GM19023 (cell line): ENCODE results near the gene COQ2.
"Not testable (repeated sequence)": the region's sequence is repeated elsewhere in the genome, so short reads cannot be mapped to it uniquely, and the experiment has no call there.

Experiments
- ATAC-seq: cut with Tn5 transposase; IDR thresholded peaks from one replicate; pipeline ENCODE4 v1.9.1; 2021; ENCODE audit warnings: mild to moderate bottlenecking, moderate library complexity; ENCODE audit not compliant: unreplicated experiment

COQ2 gene

DNA sequence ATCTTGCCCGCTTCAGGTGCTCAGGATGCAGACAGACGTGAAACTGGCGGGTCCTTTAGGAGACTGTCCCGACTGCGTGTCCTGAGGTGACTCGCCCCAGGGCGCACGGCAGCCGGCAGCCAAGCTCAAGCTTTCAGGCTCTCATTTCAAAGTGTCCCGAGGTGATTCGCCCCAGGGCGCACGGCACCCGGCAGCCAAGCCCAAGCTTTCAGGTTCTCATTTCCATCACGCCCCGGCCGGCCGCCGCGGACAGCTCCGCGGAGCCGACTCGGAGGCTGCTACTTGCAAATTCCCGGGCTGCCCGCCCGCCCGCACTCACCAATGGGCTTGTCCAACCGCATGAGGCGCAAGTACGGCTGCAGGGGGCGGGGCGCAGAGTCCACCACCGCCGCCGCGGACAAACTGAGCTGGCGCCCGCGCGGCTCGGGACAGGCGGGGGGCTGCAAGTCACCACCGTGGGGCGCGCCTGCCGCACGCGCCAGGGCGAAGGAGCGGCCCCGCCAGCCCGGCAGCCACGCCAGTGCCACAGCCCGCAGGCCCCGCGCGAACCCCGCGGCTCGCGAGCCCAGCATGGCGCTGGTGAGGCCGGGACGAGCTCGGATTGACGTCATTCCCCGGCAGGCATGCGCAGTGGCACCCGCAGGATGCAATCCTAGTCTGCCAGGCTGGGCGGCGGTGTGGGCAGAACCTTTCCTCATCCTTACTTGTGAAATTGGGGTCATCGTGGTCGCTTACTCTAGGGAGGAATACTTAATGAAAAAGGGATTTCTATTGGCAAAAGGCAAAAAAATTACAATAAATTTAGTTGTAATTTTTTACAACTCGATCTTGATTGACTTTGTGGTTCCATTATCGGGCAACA lies at the start of gene COQ2:
Gene COQ2 (minus strand): TSS at position 606 of the 862 bp plus-strand sequence. CDS start 34 bp downstream, at position 572.
- peak; percentile 94 for ATAC-seq

DNA sequence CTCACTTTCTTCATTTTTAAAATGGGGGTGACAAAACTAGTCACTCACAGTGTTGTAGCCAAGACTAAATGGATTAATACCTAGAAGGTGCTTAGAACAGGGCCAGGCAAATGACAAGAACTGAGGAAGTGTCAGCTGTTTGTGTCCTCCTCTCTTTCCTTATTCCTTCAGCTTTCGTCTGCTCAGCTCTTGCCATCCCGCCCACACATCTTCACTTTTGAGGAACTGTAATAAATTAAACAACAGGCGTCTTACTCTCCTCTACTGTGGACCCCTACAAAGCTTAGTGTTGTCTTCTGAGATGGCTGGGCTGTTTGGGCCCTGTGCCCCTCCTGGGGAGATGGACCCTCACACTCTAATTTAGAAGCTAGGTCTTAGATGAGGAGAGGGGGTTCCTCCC lies 47.4 kb upstream of the COQ2 start:
- no peak for ATAC-seq

DNA sequence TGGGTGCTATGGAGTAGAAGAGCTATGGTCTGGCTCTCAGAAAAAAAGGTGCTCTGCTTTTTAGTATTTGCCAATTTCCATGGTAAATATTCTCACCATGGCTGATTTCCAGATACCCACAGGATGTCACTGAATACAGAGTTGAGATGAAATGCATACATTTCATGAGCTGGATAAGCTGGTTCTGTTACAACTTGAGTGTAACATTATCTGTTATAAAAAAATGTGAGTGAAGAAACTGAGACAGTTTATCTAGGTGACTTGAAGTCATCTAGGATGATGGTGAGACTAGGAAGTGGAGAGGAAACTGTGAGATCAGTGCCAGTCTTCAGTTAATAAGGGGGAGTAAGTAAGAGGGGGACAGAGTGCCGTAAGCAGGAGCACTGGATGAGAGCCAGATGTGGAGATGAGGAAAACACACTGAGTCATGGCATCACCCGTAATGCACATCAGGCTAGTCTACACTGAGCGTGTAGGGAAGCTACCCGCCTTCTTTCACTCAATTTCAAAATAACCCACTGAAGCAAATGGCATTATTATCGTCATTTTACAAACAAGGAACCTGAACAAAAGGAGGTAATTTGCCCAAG lies 45.0 kb upstream of the COQ2 start:
- no peak for ATAC-seq

DNA sequence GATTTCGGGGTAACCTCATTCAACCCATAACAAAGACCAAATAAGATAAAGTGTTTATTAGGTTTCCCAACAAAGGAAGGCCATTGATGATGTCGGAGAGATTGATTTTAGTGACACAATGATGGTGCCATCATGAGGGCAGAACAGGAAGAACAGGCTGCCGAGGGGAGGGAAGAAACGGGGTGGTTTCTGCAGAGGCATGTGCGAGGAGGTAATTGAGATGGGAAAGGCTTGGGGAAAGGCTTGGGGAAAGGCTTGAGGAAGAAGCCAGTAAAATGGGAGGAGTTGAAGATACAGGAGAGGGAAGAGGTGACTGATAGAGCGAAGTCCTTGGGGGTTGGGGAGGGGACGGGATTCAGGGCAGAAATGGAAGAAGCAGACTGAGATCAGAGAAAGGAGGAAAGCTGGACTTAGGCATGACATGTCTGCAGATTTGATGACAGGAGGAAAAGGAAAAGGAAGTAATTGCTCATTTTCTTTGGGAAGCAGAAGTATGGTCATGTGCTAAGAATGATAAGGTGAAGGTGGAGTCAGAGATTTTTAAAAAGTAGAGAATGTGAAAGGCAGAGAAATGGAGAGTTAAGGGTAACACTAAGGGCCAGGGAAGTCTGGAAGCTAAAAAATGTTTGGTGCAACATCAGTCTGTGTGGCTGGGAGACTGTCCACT lies 44.1 kb upstream of the COQ2 start:
- no peak for ATAC-seq

GRCh38 chr4:83326546-83326945 lies 41.9 kb upstream of the COQ2 start:
- no peak for ATAC-seq

DNA sequence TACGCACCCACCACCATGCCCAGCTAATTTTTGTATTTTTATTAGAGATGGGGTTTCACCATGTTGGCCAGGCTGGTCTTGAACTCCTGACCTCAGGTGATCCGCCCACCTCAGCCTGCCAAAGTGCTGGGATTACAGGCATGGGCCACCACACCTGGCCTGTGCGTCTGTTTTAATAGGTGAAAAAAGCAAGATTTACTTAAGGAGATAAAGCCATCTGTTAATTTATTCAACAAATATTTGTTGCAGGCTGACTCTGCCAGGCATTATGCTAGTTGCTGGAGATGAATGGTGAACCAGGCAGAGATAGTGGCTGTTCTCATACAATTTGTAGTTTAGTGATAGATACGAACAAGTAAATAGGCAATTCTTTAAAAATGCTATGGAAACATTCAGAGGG lies 40.7 kb upstream of the COQ2 start:
- not testable (repeated sequence) for ATAC-seq

DNA sequence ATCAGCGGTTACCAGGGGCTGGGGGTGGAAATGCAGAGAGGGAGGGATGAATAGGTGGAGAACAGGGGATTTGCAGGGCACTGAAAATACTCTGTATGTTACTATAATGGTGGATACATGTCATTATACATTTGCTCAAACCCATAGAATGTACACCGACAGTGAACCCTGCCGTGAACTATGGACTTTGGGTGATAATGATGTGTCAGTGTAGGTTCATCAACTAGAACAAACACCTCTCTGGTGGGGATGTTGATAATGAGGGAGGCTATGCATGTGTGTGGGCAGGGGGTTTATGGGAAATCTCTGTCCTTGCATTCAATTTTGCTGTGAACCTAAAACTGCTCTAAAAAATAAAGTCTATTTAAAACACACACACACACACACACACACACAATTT lies 38.5 kb upstream of the COQ2 start:
- no peak for ATAC-seq

- no peak for ATAC-seq
Measured at GRCh38 chr4:83320548-83320947, 36.0 kb upstream of the COQ2 start.

- no peak for ATAC-seq
Measured at GRCh38 chr4:83318666-83319065, 34.1 kb upstream of the COQ2 start.

DNA sequence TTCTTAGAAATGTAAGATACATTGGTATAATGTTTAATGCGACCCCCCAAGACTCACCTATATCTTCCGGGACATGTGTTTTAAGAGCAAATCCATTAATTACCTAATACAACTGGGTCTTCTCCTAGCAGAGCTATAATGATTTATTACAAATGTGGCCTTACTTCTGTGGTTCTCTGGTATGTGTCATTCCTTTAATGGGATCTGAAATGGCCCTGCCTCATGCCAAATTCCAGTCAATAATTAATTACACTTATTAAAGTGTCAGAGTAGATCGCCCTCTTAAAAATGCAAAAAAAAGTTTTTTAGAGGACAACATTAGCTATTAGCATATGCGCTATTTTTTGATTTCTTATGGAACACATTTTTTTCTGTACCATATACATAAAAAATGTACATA lies 33.1 kb upstream of the COQ2 start:
- no peak for ATAC-seq

- no peak for ATAC-seq
Measured at GRCh38 chr4:83316459-83317165, 32.0 kb upstream of the COQ2 start.

DNA sequence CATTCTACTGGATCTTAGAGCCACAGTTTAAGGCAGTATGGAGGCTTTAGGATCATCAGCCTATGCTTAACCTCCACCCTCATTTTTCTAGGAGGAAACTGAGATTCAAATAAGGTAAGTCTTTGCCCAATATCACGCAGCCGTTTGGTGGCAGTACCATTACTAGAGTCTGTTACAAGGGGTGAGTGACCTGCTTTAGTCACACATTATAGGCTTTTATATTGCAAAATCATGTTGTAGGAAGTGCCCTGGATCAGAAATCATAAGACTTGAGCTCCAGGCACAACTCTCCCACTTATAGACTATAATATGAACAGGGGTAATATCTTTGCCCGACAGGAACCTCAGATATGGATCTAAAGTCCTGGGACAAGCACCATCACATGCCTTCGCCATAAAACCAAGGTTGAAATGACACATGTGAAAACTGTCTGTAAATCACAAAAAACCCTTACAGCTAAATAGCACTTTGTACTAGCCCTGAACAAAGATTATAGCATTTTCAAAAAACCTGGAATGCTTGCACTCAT lies 30.8 kb upstream of the COQ2 start:
- no peak for ATAC-seq

- no peak for ATAC-seq
Measured at GRCh38 chr4:83308672-83309071, 24.1 kb upstream of the COQ2 start.

GRCh38 chr4:83307920-83308319 lies 23.3 kb upstream of the COQ2 start:
- ATAC-seq: no peak

DNA sequence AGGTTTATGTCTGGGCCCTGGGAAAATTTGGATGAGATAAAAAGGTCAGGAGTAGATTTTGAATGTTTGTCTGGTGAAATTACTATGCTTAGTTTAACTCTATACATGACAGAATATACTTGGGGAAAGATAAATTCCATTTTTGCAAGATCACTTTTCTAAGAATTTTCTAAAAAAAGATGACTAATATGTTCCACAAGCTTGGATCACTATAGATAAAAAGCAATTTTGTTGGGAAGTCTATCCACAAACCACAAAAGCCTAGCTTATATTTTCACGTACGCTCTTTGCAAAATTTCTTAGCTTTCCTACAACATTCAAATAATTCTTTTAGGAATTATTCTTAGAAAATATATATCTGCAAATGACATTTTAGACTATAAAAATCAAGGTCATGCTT lies 20.6 kb upstream of the COQ2 start:
- ATAC-seq: no peak

DNA sequence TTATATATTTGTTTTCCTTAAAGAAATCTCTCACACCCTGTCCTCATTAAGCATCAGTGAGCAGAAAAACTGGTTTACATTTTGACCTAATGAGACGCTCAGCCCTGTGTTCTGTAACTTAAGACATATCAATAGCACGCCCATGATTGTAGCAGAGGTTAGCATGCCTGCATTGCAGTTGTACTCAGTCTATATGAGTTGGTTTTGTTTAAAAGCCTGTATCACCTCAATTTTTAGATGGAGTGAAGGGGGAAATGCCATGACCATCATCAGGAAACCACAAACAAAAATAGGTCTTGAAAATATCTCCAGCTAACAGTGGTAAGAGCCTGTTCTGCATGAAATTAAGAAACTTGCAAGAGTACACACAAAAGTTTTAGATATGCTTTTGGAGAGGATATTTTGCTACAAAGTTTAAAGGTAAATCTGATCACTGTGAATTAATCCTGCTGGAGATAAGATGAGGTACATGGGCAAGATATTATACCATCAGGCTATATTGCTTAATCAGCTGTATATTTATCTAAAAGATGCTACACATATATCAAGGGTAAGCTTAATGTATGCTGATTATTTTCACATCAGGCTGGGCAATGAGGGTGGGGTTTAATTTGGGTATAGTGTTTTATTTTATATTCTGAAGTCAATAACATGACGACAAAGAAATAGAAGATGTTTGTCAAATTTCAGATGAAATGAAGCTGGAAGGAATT lies 13.1 kb upstream of the COQ2 start:
- ATAC-seq: no peak

DNA sequence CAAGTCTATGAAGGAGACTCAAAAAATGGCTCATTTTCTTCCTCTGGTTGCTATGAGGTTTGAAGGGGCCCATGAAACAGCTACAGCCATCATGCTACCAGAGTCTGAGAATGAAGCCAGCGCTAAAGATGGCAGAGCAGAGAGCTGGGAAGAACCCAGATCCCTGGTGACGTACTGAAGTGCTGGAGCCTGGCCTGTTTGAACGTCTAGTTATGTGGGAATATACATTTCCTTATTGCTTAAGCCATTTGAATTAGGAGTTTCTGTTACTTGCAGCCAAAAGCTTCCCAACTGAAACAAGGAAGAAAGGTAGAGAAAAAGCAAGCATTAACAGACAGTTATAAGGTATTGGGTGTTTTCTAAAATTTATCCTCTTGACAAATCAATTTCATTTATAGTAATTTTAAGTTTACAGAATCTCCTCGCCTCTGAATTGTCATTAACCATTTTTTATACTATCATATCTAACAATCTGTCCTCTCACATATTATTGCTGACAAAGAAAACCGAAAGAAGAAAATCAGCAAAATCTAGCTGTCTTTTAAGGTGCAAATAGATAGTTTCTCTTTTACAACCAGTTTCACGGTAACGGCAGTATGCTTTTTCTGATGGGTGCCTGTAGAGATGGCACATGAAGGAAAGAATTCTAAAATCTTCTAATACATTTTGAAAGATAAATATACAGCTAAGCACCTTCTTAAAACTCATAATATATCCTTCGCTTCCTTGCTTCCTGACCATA lies 8.9 kb upstream of the COQ2 start:
- no peak for ATAC-seq

- not testable (repeated sequence) for ATAC-seq
Measured at GRCh38 chr4:83290059-83290774, 5.6 kb upstream of the COQ2 start.

GRCh38 chr4:83288381-83288780 lies 3.8 kb upstream of the COQ2 start:
- ATAC-seq: not testable (repeated sequence)
